NCI-H146 treated with DMSO at 0.1 percent for 48 hours (cell line): ENCODE measurements around the gene LPAR3.
A peak's percentile ranks its signal among the peaks of the same experiment; 100 is the strongest.

ENCODE experiments used
- DNase-seq: peaks from one replicate; lab custom pipeline; 2025; ENCODE audit not compliant: unreplicated experiment; lab: John Stamatoyannopoulos, UW

LPAR3 gene

GRCh38 chr1:84780000-84780716 lies 112.8 kb downstream of the LPAR3 start:
- DNase-seq: no peak

GRCh38 chr1:84776639-84777038 lies 116.4 kb downstream of the LPAR3 start:
- no peak for DNase-seq

- no peak for DNase-seq
Measured at GRCh38 chr1:84775535-84775920, 117.5 kb downstream of the LPAR3 start.

GRCh38 chr1:84774669-84775534 lies 118.1 kb downstream of the LPAR3 start:
- DNase-seq: peak; percentile 1

GRCh38 chr1:84773933-84774497 lies 119.0 kb downstream of the LPAR3 start:
- DNase-seq: no peak

GRCh38 chr1:84773195-84773594 lies 119.8 kb downstream of the LPAR3 start:
- no peak for DNase-seq

GRCh38 chr1:84772428-84772943 lies 120.5 kb downstream of the LPAR3 start:
- peak; percentile 29 for DNase-seq

GRCh38 chr1:84771895-84772294 lies 121.1 kb downstream of the LPAR3 start:
- DNase-seq: no peak

- DNase-seq: no peak
Measured at GRCh38 chr1:84770481-84770880, 122.5 kb downstream of the LPAR3 start.

- DNase-seq: no peak
Measured at GRCh38 chr1:84769636-84770035, 123.4 kb downstream of the LPAR3 start.

- no peak for DNase-seq
Measured at GRCh38 chr1:84768634-84769033, 124.4 kb downstream of the LPAR3 start.

GRCh38 chr1:84763912-84764680 lies 128.9 kb downstream of the LPAR3 start:
- DNase-seq: no peak

- no peak for DNase-seq
Measured at GRCh38 chr1:84762664-84763063, 130.3 kb downstream of the LPAR3 start.
